HG03135 (cell line): ENCODE data around the gene THAP8.

Source experiments
- ATAC-seq: cut with Tn5 transposase; IDR thresholded peaks from one replicate; pipeline ENCODE4 v1.9.1; 2021; ENCODE audit warnings: mild to moderate bottlenecking, moderate library complexity; ENCODE audit not compliant: unreplicated experiment

The THAP8 gene

DNA sequence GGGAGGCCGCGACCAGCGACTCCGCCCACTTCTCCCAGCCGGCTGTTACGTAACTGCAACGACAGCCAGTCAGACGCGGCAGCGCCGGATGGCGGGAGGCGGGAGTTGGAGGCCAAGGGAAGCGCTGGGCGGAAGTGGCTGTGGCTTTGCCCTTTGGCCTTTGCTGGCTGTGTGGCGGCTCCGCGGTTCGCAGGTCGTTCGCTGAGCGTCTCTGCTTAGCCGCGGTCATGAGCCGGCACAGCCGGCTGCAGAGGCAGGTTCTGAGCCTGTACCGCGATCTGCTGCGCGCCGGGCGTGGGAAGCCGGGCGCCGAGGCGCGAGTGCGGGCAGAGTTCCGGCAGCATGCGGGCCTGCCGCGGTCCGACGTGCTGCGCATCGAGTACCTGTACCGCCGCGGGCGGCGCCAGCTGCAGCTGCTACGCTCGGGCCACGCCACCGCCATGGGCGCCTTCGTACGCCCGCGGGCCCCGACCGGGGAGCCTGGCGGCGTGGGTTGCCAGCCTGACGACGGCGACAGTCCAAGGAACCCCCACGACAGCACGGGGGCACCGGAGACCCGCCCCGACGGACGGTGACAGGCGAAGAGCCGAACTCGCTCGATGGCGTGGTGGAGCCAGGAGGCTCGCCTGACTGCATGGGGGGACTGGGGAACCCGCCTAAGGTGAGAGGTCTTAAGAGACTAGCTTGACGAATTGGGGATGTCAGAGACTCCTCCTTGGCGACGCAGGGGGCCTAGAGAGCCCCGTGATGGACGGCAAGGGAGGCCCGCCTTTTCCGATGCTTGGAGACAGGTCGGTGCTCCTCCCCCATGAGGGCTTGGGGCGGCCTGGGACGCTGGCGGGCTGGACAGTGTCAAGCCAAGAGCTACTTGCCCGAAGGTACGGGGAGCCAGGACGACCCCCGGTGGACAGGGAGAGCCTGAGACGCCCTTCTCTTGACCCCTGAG, 58.8 kb downstream of the THAP8 start, which contains the start of gene SDHAF1:
TSS of gene SDHAF1 (plus strand) at position 141 of the 946 bp plus-strand sequence. CDS start at position 228, 87 bp downstream.
- ATAC-seq: peak; percentile 83

DNA sequence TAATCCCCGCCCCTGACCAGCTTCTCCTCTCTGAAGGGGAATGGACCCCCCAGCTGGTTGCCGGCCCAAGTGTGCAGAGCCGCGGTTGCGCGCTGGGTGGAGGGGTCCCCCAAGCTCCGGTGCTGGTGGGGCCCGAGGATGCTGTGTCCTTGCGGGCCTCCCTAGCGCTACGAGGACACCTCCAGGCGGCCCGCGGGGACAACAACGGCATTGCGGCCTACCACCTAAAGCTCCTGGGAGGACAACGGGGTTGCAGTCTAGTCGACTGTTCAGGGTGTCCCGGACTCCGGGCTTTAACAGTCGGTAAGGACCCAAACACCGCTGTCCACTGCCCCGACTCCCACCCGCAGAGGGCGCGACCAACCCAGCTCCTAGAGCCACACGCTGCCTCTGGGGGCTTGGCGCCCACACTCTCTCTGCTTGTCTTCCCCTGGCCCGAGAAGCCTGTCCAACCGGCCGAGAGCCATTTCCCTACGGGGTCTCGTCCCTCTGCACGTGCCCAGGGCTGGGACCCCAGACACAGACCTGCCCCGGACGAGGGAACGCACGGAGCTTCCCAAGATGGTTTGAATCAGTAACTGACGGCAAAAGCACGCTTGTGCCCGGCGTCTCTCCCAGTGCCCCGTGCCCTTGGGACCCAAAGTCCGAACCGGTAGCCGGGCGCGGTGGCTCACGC, 60.0 kb downstream of the THAP8 start:
- ATAC-seq: no peak

DNA sequence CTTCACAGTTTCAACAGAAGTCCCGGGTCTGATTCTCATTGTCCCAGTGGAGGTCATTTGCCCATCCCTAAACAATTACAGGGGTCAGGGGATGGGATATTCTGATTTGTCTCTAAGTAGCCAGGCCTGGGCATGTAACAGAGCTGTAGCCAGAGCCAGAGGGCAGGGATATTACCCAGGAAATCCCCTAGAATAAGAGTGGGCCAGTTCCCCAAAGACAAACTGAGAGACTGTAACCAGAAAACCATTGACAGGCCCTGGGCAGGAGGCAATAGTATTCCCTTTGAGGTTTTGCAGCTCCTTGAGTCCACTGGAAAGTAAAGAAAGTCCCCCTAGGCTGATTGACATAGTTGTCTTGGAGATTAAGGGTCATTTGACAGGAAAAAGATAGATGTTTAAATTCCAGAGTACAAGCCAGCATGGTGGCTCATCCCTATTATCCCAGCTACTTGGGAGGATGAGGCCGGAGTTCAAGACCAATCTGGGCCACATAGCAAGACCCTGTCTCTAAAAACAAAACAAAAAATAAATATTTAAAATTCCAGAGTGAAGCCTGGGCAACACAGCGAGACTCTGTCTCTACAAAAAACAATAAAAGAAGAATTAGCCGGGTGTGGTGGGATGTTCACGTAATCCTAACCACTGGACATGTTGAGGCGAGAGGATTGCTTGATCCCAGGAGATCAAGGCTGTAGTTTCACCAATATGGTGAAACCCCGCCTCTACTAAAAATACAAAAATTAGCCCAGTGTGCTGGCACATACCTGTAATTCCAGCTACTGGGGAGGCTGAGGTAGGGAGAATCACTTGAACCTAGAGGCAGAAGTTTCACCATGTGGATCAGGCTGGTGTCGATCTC, 60.9 kb downstream of the THAP8 start:
- ATAC-seq: no peak

DNA sequence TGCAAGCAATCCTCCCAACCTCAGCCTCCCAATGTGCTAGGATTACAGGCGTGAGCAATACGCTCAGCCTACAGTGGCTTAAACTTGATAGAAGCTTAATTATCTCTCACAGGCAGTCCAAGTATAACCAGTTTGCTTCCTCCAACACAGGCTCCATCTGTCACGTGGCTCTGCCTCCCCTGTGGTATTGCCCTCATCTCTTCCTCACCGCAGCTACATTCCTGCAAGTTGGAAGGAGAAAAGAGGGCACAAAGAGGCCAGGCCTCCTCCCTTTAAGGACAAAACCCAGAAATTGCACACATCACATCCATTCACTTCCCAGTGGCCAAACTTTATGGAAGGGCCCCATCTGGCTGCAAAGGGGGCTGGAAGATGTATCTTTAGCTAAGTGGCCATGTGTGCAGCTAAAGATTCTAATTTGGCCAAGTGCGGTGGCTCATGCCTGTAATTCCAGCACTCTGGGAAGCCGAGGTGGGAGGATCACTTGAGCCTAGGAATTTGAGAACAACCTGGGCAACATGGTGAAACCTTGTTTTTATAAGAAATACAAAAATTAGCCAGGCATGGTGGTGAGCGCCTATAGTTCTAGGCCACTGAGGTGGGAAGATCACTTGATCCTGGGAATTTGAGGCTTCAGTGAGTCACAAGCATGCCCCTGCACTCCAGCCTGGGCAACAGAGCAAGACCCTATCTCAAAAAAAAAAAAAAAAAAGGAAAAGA, 62.2 kb downstream of the THAP8 start:
- ATAC-seq: no peak

DNA sequence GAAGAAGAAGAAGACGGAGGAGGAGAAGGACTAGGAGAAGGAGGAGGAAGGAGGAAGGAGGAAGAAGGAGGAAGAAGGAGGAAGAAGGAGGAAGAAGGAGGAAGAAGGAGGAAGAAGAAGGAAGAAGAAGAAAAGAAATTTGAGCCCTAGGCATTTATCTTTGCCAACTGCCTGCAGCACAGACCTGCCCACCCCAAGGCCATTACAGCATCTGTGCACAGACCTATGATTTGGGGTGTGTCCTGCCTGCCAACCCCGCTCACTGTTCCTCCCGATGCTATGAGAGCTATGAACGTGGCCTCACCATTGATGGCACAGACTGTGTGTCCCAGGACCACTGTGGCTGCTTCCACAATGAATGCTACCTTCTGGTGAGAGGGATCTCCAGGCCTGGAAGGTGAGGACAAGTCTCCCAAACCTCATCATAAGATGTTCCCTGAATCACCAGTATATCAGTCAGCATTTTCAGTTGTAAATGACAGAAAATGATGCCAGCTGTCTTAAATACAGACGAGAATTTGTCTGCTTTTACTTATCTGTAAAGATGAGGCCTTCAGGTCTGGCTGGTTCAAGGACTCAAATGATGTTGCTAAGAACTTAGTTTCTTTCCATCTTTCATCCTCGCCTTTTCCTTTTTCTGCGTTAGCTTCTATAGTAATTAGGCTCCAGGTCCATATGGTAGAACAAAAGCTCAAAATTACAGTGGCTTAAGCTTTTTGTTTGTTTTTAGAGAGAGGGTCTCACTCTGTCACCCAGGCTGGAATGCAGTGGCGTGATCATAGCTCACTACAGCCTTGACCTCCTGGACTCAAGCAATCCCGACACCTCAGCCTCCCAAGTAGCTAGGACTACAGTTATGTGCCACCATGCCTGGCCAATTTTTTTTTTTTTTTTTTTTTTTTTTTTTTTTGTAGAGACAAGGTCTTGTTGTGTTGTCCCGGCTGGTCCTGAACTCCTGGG, 63.0 kb downstream of the THAP8 start:
- ATAC-seq: no peak

DNA sequence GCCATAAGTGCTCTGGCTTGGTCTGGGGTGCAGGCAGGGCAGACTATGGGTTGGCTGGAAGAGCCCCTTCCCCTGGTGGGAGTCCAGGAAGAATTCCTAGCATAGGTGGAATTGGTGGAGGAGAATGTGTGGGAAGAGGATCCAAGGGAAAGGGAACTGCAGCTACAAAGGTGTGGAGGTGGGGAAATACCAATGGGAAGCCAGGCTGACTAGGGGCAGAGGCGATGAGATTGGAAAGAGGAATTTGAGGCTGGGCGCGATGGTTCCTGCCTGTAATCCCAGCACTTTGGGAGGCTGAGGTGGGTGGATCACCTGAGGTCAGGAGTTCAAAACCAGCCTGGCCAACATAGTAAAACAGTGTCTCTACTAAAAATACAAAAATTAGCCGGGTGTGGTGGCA, 63.9 kb downstream of the THAP8 start:
- no peak for ATAC-seq

DNA sequence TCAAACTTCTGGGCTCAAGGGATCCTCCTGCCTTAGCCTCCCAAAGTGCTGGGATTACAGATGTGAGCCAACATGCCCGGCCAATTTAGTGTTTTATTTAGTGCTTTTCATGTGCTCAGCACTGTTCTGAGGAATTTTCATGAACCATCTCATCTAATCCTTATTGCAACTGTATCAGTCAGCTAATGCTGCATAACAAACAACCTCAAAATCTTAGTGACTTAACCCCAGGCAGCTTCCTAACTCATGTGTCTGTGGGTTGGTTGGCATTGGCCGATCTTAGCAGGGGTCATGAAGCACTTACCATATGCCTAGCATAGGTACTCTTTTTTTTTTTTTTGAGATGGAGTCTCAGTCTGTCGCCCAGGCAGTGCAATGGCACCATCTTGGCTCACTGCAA, 65.3 kb downstream of the THAP8 start:
- no peak for ATAC-seq

DNA sequence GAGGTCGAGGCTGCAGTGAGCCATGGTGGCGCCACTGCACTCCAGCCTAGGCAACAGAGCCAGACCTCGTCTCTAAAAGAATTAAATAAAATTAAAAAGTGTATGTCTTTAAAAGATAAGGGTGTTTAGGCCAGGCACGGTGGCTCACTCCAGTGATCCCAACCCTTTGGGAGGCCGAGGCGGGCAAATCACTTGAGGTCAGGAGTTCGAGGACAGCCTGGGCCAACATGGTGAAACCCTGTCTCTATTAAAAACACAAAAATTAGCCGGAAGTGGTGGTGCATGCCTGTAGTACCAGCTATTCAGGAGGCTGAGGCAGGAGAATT, 66.6 kb downstream of the THAP8 start:
- no peak for ATAC-seq

DNA sequence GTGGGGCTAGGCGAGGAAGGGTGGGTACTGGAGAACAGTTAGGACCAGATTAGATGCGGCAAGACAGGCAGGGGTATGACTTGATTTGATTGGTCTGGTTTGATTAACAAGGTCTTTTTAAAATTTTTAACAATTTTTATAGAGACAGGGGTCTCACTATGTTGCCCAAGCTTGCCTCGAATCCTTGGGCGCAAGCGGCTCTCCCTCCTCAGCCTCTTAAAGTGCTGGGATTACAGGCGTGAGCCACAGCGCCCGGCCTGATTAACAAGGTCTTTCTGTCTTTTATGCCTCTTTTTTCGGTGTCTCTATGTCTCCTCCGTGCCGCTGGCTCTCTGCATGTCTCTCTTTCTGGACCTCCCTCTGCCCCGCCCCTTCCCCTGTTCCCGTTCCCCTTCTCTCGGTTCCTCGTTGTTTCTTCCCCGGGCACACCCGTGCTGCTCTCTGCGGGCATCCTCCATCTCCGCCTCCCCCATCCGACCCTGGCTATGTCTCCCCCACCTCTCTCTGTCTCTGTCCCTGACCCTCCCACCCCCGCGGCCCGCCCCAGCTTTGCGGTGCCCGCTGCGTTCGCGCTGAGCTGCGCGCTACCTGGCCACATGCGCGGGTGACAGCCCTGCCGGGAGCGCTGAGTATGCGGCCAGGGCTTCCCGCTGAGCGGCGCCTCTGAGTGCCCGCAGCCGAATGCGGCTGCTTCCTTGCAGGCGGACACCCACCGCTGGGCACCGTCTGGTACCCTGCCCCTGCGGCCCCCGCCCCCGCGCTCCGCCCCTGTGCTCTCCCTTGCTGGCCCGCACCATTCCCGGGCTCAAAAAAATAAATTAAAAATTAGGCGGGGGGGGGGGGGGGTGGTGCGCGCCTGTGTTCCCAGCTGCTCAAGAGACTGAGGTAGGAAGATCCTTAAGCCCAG, 67.2 kb downstream of the THAP8 start:
- no peak for ATAC-seq

DNA sequence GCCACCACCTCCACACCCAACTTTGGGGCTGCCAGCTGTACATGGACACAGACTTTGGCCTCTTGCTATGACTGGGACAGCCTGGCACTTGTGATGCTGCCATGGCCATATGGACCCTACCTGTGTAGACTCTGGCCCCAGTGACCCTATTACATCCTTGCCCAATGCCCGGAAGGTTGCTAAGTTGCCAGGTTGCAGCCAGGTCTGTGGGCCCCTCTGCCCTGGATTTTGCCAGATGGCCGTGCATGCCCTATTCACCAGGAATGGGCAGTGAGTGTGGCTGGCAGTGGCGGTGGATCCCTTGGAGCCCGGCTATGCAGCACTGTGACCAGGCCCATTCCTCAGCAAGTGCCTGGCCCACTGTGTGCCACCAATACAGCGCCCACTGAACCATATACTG, 68.0 kb downstream of the THAP8 start:
- ATAC-seq: no peak
